Measurements from ENCODE around the gene RAPGEF2. TPM values are rescaled to one million over a fixed set of nuclear protein-coding genes. Genes with fewer than 3 reads are reported as not detected.

Gene RAPGEF2
- total and polyA plus RNA-seq, 2 experiments from 2014 or later = 10.2 to 63.1 TPM

DNA sequence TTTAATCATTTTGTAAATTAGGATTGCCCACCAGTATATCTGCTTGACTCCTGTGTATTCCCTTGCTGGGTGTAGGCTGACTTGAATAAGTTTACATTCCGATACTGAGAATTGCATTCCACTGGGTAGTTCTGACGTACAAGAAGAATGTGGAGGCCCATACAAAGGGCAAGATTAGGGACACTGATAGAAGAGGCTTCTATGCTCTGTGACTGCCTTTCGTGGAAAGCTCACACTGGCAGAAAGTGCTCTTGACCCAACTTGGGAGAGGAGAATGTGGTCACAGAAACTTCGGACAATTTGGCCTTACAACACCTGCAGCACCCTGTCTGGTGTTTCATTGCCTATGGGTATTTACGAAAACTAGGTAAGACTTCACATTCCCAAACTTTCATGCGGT, 126.3 kb downstream of the RAPGEF2 start:
- TF ChIP-seq POLR2AphosphoS5 (IDR thresholded peaks at IDR 0.05; ENCODE audit: low read depth) (no peak), NANOG (IDR thresholded peaks at IDR 0.05; ENCODE audit: borderline replicate concordance) (no peak), CREB1 (CRISPR knock-in tag; IDR thresholded peaks at IDR 0.05; ENCODE audit: low read depth) (peak; percentile 42; the same call in 1 of the 2 replicates)
- TF ChIP-seq, protein P1, sequence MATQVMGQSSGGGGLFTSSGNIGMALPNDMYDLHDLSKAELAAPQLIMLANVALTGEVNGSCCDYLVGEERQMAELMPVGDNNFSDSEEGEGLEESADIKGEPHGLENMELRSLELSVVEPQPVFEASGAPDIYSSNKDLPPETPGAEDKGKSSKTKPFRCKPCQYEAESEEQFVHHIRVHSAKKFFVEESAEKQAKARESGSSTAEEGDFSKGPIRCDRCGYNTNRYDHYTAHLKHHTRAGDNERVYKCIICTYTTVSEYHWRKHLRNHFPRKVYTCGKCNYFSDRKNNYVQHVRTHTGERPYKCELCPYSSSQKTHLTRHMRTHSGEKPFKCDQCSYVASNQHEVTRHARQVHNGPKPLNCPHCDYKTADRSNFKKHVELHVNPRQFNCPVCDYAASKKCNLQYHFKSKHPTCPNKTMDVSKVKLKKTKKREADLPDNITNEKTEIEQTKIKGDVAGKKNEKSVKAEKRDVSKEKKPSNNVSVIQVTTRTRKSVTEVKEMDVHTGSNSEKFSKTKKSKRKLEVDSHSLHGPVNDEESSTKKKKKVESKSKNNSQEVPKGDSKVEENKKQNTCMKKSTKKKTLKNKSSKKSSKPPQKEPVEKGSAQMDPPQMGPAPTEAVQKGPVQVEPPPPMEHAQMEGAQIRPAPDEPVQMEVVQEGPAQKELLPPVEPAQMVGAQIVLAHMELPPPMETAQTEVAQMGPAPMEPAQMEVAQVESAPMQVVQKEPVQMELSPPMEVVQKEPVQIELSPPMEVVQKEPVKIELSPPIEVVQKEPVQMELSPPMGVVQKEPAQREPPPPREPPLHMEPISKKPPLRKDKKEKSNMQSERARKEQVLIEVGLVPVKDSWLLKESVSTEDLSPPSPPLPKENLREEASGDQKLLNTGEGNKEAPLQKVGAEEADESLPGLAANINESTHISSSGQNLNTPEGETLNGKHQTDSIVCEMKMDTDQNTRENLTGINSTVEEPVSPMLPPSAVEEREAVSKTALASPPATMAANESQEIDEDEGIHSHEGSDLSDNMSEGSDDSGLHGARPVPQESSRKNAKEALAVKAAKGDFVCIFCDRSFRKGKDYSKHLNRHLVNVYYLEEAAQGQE (IDR thresholded peaks at IDR 0.05; ENCODE audit: unreplicated experiment) = no peak
- TF ChIP-seq, protein P2, sequence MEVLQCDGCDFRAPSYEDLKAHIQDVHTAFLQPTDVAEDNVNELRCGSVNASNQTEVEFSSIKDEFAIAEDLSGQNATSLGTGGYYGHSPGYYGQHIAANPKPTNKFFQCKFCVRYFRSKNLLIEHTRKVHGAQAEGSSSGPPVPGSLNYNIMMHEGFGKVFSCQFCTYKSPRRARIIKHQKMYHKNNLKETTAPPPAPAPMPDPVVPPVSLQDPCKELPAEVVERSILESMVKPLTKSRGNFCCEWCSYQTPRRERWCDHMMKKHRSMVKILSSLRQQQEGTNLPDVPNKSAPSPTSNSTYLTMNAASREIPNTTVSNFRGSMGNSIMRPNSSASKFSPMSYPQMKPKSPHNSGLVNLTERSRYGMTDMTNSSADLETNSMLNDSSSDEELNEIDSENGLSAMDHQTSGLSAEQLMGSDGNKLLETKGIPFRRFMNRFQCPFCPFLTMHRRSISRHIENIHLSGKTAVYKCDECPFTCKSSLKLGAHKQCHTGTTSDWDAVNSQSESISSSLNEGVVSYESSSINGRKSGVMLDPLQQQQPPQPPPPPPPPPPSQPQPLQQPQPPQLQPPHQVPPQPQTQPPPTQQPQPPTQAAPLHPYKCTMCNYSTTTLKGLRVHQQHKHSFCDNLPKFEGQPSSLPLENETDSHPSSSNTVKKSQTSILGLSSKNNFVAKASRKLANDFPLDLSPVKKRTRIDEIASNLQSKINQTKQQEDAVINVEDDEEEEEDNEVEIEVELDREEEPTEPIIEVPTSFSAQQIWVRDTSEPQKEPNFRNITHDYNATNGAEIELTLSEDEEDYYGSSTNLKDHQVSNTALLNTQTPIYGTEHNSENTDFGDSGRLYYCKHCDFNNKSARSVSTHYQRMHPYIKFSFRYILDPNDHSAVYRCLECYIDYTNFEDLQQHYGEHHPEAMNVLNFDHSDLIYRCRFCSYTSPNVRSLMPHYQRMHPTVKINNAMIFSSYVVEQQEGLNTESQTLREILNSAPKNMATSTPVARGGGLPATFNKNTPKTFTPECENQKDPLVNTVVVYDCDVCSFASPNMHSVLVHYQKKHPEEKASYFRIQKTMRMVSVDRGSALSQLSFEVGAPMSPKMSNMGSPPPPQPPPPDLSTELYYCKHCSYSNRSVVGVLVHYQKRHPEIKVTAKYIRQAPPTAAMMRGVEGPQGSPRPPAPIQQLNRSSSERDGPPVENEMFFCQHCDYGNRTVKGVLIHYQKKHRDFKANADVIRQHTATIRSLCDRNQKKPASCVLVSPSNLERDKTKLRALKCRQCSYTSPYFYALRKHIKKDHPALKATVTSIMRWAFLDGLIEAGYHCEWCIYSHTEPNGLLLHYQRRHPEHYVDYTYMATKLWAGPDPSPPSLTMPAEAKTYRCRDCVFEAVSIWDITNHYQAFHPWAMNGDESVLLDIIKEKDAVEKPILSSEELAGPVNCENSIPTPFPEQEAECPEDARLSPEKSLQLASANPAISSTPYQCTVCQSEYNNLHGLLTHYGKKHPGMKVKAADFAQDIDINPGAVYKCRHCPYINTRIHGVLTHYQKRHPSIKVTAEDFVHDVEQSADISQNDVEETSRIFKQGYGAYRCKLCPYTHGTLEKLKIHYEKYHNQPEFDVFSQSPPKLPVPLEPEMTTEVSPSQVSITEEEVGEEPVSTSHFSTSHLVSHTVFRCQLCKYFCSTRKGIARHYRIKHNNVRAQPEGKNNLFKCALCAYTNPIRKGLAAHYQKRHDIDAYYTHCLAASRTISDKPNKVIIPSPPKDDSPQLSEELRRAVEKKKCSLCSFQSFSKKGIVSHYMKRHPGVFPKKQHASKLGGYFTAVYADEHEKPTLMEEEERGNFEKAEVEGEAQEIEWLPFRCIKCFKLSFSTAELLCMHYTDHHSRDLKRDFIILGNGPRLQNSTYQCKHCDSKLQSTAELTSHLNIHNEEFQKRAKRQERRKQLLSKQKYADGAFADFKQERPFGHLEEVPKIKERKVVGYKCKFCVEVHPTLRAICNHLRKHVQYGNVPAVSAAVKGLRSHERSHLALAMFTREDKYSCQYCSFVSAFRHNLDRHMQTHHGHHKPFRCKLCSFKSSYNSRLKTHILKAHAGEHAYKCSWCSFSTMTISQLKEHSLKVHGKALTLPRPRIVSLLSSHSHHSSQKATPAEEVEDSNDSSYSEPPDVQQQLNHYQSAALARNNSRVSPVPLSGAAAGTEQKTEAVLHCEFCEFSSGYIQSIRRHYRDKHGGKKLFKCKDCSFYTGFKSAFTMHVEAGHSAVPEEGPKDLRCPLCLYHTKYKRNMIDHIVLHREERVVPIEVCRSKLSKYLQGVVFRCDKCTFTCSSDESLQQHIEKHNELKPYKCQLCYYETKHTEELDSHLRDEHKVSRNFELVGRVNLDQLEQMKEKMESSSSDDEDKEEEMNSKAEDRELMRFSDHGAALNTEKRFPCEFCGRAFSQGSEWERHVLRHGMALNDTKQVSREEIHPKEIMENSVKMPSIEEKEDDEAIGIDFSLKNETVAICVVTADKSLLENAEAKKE (CRISPR knock-in tag; IDR thresholded peaks at IDR 0.05) = no peak
- TF ChIP-seq, protein P3, sequence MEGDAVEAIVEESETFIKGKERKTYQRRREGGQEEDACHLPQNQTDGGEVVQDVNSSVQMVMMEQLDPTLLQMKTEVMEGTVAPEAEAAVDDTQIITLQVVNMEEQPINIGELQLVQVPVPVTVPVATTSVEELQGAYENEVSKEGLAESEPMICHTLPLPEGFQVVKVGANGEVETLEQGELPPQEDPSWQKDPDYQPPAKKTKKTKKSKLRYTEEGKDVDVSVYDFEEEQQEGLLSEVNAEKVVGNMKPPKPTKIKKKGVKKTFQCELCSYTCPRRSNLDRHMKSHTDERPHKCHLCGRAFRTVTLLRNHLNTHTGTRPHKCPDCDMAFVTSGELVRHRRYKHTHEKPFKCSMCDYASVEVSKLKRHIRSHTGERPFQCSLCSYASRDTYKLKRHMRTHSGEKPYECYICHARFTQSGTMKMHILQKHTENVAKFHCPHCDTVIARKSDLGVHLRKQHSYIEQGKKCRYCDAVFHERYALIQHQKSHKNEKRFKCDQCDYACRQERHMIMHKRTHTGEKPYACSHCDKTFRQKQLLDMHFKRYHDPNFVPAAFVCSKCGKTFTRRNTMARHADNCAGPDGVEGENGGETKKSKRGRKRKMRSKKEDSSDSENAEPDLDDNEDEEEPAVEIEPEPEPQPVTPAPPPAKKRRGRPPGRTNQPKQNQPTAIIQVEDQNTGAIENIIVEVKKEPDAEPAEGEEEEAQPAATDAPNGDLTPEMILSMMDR (conservative IDR thresholded peaks at IDR 0.05; ENCODE audit: low read depth in 2 of 2) = no peak
- Mint-ChIP-seq H3K27me3 (ENCODE audit: insufficient read depth, low read depth, poor library complexity) (peaks cover 2% of the 10 kb centered on the region), H3K4me3 (no peak overlapping the region), H3K36me3 (ENCODE audit: low read depth) (peaks cover 14% of the 10 kb centered on the region; the same call in 2 of the 3 replicates), H3K27ac (no peak overlapping the region), H3K4me1 (peaks cover 67% of the 10 kb centered on the region), H3K9me3 (peaks cover 7% of the 10 kb centered on the region; the same call in 2 of the 3 replicates)
- no peak overlapping the region for H2AFZ ChIP-seq
- H3K4me2 ChIP-seq = no peak overlapping the region
- no peaks in the 10 kb centered on the region for H3K27me3 ChIP-seq (ENCODE audit: insufficient read depth)
- no peaks in the 10 kb centered on the region for H3K9me2 ChIP-seq (ENCODE audit: insufficient read depth)
- no peak overlapping the region for H3K4me3 ChIP-seq
- no peaks in the 10 kb centered on the region for H3K36me3 ChIP-seq (ENCODE audit: insufficient read depth)
- H3F3A ChIP-seq (replicated peaks; ENCODE audit: low read depth) = no peaks in the 10 kb centered on the region
- no peak overlapping the region for H3K27ac ChIP-seq (ENCODE audit: low read depth)
- H3K79me2 ChIP-seq (replicated peaks; ENCODE audit: insufficient read depth) = peaks cover 75% of the 10 kb centered on the region
- ATAC-seq (peak; percentile 82), DNase-seq (ENCODE audit: low spot score) (peak; percentile 77)
- H4K20me1 ChIP-seq (replicated peaks; ENCODE audit: insufficient read depth) = no peaks in the 10 kb centered on the region
- H3K4me1 ChIP-seq (ENCODE audit: insufficient read depth) = peaks cover 52% of the 10 kb centered on the region
